ENCODE measurements around the gene PLXNB1.

Gene PLXNB1

GRCh38 chr3:48370333-48370713 lies 59.6 kb downstream of the PLXNB1 start:
- no peak for DNase-seq (ENCODE audit: low read depth in 2 of 3, low spot score in 1 of 3)

- no peak for DNase-seq (ENCODE audit: low read depth in 2 of 3, low spot score in 1 of 3)
Observed at GRCh38 chr3:48369693-48370332, 60.1 kb downstream of the PLXNB1 start.

GRCh38 chr3:48367201-48367600 lies 62.7 kb downstream of the PLXNB1 start:
- DNase-seq (ENCODE audit: low read depth in 2 of 3, low spot score in 1 of 3): no peak

GRCh38 chr3:48364840-48365239 lies 65.0 kb downstream of the PLXNB1 start:
- DNase-seq (ENCODE audit: low read depth in 2 of 3, low spot score in 1 of 3): no peak

GRCh38 chr3:48361928-48362327 lies 68.0 kb downstream of the PLXNB1 start:
- no peak for DNase-seq (ENCODE audit: low read depth in 2 of 3, low spot score in 1 of 3)

GRCh38 chr3:48356419-48356818 lies 73.5 kb downstream of the PLXNB1 start:
- no peak for DNase-seq (ENCODE audit: low read depth in 2 of 3, low spot score in 1 of 3)

- DNase-seq (ENCODE audit: low read depth in 2 of 3, low spot score in 1 of 3): no peak
Observed at GRCh38 chr3:48353987-48354386, 75.9 kb downstream of the PLXNB1 start.

Measured in stimulated activated CD4-positive, alpha-beta T cell treated with anti-CD3 and anti-CD28 coated beads, Interleukin-12 subunit alpha, Interleukin-12 subunit beta, amount 100 ng/mL, for 48 hours (primary cell).